H1 (cell line): ENCODE measurements around the gene ZNF385B. TPM values are rescaled to one million over a fixed set of nuclear protein-coding genes. Genes with fewer than 3 reads are reported as not detected.

Experiments
- ASH2L ChIP-seq: fragments of 200-600, 300-600 bp; sonication (generic); IDR thresholded peaks from one replicate; pipeline ENCODE4 v1.7.1; 2017; ENCODE audit warnings: low read length
- BACH1 ChIP-seq: IDR thresholded peaks from 2 replicates; pipeline ENCODE4 v1.6.1; 2012; ENCODE audit warnings: low read length, improper control_type of control experiment
- BRCA1 ChIP-seq: IDR thresholded peaks from 2 replicates; pipeline ENCODE4 v1.6.1; 2012; ENCODE audit warnings: low read depth, low read length, improper control_type of control experiment
- CBX5 ChIP-seq: fragments of 300-800, 300-1000 bp; sonication (generic); IDR thresholded peaks from 2 replicates; pipeline ENCODE4 v1.7.1; 2016; ENCODE audit warnings: antibody characterized with exemption, low read length, low read depth
- CREB1 ChIP-seq: IDR thresholded peaks from 2 replicates; pipeline ENCODE4 v1.6.1; 2012; ENCODE audit warnings: inconsistent platforms
- EGR1 ChIP-seq: IDR thresholded peaks from 2 replicates; pipeline ENCODE4 v1.6.1; 2011; ENCODE audit warnings: low read depth, low read length, borderline replicate concordance
- JUN ChIP-seq: IDR thresholded peaks from 2 replicates; pipeline ENCODE4 v1.6.1; 2011; ENCODE audit warnings: low read depth, mild to moderate bottlenecking, improper control_type of control experiment, low read length
- KDM1A ChIP-seq: fragments of 200-600, 300-600 bp; sonication (generic); IDR thresholded peaks from 2 replicates; pipeline ENCODE4 v1.7.1; 2016; ENCODE audit warnings: mild to moderate bottlenecking, low read length, borderline replicate concordance
- KDM4A ChIP-seq: IDR thresholded peaks from one replicate; pipeline ENCODE4 v1.7.1; 2012; ENCODE audit warnings: low read depth, mild to moderate bottlenecking, moderate library complexity, low read length, inconsistent platforms; ENCODE audit not compliant: severe bottlenecking
- PHF8 ChIP-seq: fragments of 200-600 bp; sonication (generic); conservative IDR thresholded peaks from 2 replicates; pipeline ENCODE4 v1.7.1; 2012; ENCODE audit warnings: low read depth, mild to moderate bottlenecking, inconsistent platforms, low read length, moderate library complexity
- POLR2AphosphoS5 ChIP-seq: IDR thresholded peaks from 2 replicates; pipeline ENCODE4 v1.6.1; 2011; ENCODE audit warnings: low read depth, low read length
- SIX5 ChIP-seq: IDR thresholded peaks from 2 replicates; pipeline ENCODE4 v1.6.1; 2011; ENCODE audit warnings: mild to moderate bottlenecking, low read depth, low read length
- SP4 ChIP-seq: IDR thresholded peaks from 2 replicates; pipeline ENCODE4 v1.6.1; 2012; ENCODE audit warnings: low read length, inconsistent platforms
- SRF ChIP-seq: IDR thresholded peaks from 2 replicates; pipeline ENCODE4 v1.6.1; 2011; ENCODE audit warnings: mild to moderate bottlenecking, low read depth, low read length, moderate library complexity
- SUZ12 ChIP-seq: fragments of 200-600 bp; sonication (generic); IDR thresholded peaks from 2 replicates; pipeline ENCODE4 v1.6.1; 2012; ENCODE audit warnings: mild to moderate bottlenecking, inconsistent platforms, low read length, moderate library complexity, mixed read lengths
- TAF7 ChIP-seq: optimal IDR thresholded peaks from 2 replicates; pipeline ENCODE3; 2011; ENCODE audit warnings: low read depth, mild to moderate bottlenecking, inconsistent platforms, low read length, moderate library complexity, borderline replicate concordance
- USF2 ChIP-seq: IDR thresholded peaks from 2 replicates; pipeline ENCODE4 v1.6.1; 2011; ENCODE audit warnings: low read length, improper control_type of control experiment
- YY1 ChIP-seq: IDR thresholded peaks from 2 replicates; pipeline ENCODE4 v1.6.1; 2011; ENCODE audit warnings: low read depth, mild to moderate bottlenecking, low read length
- polyA plus RNA-seq, 7 experiments: library from polyadenylated mRNA; depleted of rRNA in 3 of 7; stranded (reverse) in 5 of 7; unstranded in 2 of 7; fragments of >200 nt in 5 of 7; fragments of 200-250 nt in 2 of 7; gene quantifications; 1 replicate in 5 of 7; 2 replicates in 1 of 7; 4 replicates in 1 of 7; pipeline versions ENCODE4 v1.2.1 to v1.2.3, GENCODE V29; 2011 to 2013; ENCODE audit warnings: missing spikeins in 2 of 7, mixed read lengths in 2 of 7
- total RNA-seq: library from RNA; stranded (reverse); fragmentation: NEBNext Ultra II Directional; extraction: Animal tissue kit (Norgen Biotek cat#: 25700); gene quantifications from 2 replicates; pipeline ENCODE4 v1.2.1, GENCODE V29; 2021

ZNF385B gene
- total and polyA plus RNA-seq, 2 of the 8 experiments (the other 6 are each of a cell fraction or from before 2014, with no cell fraction given): 1.1 to 3.7 TPM

- TF ChIP-seq SP4 (no peak), CREB1 (no peak), JUN (no peak), YY1 (no peak), SRF (no peak), BACH1 (no peak), POLR2AphosphoS5 (no peak), KDM4A (peak; percentile 91), SUZ12 (peak; percentile 60; the same call in 1 of the 2 replicates), CBX5 (no peak), USF2 (no peak), ASH2L (no peak), SIX5 (no peak), PHF8 (peak; percentile 53), BRCA1 (no peak), KDM1A (no peak), TAF7 (no peak), EGR1 (no peak)
Observed at GRCh38 chr2:179861027-179861415, 391 bp downstream of the ZNF385B start (continued).
